ENCODE results near the gene INHBE.

GRCh38 chr12:57485695-57486094 lies 30.6 kb downstream of the INHBE start:
- no peak for TF ChIP-seq PREB (CRISPR knock-in tag; IDR thresholded peaks at IDR 0.05; ENCODE audit: borderline replicate concordance)
- TF ChIP-seq, protein P1, sequence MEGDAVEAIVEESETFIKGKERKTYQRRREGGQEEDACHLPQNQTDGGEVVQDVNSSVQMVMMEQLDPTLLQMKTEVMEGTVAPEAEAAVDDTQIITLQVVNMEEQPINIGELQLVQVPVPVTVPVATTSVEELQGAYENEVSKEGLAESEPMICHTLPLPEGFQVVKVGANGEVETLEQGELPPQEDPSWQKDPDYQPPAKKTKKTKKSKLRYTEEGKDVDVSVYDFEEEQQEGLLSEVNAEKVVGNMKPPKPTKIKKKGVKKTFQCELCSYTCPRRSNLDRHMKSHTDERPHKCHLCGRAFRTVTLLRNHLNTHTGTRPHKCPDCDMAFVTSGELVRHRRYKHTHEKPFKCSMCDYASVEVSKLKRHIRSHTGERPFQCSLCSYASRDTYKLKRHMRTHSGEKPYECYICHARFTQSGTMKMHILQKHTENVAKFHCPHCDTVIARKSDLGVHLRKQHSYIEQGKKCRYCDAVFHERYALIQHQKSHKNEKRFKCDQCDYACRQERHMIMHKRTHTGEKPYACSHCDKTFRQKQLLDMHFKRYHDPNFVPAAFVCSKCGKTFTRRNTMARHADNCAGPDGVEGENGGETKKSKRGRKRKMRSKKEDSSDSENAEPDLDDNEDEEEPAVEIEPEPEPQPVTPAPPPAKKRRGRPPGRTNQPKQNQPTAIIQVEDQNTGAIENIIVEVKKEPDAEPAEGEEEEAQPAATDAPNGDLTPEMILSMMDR (IDR thresholded peaks at IDR 0.05): no peak
- TF ChIP-seq, protein P2, sequence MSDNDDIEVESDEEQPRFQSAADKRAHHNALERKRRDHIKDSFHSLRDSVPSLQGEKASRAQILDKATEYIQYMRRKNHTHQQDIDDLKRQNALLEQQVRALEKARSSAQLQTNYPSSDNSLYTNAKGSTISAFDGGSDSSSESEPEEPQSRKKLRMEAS (CRISPR knock-in tag; IDR thresholded peaks at IDR 0.05): no peak
- TF ChIP-seq CREB1 (CRISPR knock-in tag; IDR thresholded peaks at IDR 0.05): no peak
- no peak for TF ChIP-seq RELA (CRISPR knock-in tag; IDR thresholded peaks at IDR 0.05; ENCODE audit: borderline replicate concordance)
- no peak for TF ChIP-seq USF2 (CRISPR knock-in tag; IDR thresholded peaks at IDR 0.05)
- TF ChIP-seq, protein P3, sequence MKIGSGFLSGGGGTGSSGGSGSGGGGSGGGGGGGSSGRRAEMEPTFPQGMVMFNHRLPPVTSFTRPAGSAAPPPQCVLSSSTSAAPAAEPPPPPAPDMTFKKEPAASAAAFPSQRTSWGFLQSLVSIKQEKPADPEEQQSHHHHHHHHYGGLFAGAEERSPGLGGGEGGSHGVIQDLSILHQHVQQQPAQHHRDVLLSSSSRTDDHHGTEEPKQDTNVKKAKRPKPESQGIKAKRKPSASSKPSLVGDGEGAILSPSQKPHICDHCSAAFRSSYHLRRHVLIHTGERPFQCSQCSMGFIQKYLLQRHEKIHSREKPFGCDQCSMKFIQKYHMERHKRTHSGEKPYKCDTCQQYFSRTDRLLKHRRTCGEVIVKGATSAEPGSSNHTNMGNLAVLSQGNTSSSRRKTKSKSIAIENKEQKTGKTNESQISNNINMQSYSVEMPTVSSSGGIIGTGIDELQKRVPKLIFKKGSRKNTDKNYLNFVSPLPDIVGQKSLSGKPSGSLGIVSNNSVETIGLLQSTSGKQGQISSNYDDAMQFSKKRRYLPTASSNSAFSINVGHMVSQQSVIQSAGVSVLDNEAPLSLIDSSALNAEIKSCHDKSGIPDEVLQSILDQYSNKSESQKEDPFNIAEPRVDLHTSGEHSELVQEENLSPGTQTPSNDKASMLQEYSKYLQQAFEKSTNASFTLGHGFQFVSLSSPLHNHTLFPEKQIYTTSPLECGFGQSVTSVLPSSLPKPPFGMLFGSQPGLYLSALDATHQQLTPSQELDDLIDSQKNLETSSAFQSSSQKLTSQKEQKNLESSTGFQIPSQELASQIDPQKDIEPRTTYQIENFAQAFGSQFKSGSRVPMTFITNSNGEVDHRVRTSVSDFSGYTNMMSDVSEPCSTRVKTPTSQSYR (CRISPR knock-in tag; IDR thresholded peaks at IDR 0.05): no peak
- TF ChIP-seq FOXK1 (CRISPR knock-in tag; IDR thresholded peaks at IDR 0.05): no peak
- TF ChIP-seq, protein P4, sequence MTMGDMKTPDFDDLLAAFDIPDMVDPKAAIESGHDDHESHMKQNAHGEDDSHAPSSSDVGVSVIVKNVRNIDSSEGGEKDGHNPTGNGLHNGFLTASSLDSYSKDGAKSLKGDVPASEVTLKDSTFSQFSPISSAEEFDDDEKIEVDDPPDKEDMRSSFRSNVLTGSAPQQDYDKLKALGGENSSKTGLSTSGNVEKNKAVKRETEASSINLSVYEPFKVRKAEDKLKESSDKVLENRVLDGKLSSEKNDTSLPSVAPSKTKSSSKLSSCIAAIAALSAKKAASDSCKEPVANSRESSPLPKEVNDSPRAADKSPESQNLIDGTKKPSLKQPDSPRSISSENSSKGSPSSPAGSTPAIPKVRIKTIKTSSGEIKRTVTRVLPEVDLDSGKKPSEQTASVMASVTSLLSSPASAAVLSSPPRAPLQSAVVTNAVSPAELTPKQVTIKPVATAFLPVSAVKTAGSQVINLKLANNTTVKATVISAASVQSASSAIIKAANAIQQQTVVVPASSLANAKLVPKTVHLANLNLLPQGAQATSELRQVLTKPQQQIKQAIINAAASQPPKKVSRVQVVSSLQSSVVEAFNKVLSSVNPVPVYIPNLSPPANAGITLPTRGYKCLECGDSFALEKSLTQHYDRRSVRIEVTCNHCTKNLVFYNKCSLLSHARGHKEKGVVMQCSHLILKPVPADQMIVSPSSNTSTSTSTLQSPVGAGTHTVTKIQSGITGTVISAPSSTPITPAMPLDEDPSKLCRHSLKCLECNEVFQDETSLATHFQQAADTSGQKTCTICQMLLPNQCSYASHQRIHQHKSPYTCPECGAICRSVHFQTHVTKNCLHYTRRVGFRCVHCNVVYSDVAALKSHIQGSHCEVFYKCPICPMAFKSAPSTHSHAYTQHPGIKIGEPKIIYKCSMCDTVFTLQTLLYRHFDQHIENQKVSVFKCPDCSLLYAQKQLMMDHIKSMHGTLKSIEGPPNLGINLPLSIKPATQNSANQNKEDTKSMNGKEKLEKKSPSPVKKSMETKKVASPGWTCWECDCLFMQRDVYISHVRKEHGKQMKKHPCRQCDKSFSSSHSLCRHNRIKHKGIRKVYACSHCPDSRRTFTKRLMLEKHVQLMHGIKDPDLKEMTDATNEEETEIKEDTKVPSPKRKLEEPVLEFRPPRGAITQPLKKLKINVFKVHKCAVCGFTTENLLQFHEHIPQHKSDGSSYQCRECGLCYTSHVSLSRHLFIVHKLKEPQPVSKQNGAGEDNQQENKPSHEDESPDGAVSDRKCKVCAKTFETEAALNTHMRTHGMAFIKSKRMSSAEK (CRISPR knock-in tag; IDR thresholded peaks at IDR 0.05; ENCODE audit: borderline replicate concordance): no peak
- no peak for TF ChIP-seq SMAD4 (CRISPR knock-in tag; IDR thresholded peaks at IDR 0.05)
- TF ChIP-seq NFATC4 (CRISPR knock-in tag; IDR thresholded peaks at IDR 0.05): no peak
- TF ChIP-seq ZNF232 (CRISPR knock-in tag; IDR thresholded peaks at IDR 0.05): no peak
- TF ChIP-seq IRF2 (CRISPR knock-in tag; IDR thresholded peaks at IDR 0.05; ENCODE audit: borderline replicate concordance, low read depth): no peak
